Epithelial cell of proximal tubule (primary cell): ENCODE results near the gene PDIK1L. TPM values are rescaled to one million over a fixed set of nuclear protein-coding genes. Genes with fewer than 3 reads are reported as not detected.
"Not testable (repeated sequence)": the region's sequence is repeated elsewhere in the genome, so short reads cannot be mapped to it uniquely, and the experiment has no call there.

ENCODE experiments used
- DNase-seq: peaks from one replicate; pipeline ENCODE4 v3.0.0-alpha.2; 2011; ENCODE audit warnings: low read depth
- H3K4me3 ChIP-seq: 2 replicates; pipeline ENCODE4 v1.5.1; 2011; ENCODE audit warnings: low read depth, mild to moderate bottlenecking, low read length
- total RNA-seq: library from RNA; depleted of rRNA; stranded (reverse); fragments of >200 nt; gene quantifications from 2 replicates; pipeline ENCODE4 v1.2.3, GENCODE V29; 2015
- TF ChIP-seq, protein P1 (sequence below): conservative IDR thresholded peaks from 2 replicates; pipeline ENCODE4 v1.5.1; 2012; ENCODE audit warnings: low read depth, mild to moderate bottlenecking, low read length

PDIK1L gene
- total RNA-seq, 1 donor from 2014 or later, result 12.3 TPM

DNA sequence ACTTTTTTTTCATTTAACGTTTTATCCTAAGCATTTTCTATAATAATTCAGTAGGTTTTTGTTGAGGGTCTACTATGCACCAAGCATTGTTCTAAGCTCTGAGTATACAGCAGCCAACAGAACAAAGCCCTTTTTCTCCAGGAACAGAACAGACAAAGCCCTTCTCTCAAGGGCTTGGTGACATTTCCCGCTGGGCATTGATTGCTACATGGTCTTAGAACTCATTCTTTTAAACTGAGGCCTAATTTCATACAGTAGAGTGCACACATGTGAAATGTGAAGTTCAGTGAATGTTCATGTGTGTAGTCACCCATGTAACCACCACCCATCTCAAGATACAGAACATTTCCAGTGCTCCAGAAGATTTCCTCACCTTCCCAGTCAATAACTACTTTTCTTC is 15.2 kb upstream of the PDIK1L start:
- no peak for DNase-seq
- TF ChIP-seq, protein P1, sequence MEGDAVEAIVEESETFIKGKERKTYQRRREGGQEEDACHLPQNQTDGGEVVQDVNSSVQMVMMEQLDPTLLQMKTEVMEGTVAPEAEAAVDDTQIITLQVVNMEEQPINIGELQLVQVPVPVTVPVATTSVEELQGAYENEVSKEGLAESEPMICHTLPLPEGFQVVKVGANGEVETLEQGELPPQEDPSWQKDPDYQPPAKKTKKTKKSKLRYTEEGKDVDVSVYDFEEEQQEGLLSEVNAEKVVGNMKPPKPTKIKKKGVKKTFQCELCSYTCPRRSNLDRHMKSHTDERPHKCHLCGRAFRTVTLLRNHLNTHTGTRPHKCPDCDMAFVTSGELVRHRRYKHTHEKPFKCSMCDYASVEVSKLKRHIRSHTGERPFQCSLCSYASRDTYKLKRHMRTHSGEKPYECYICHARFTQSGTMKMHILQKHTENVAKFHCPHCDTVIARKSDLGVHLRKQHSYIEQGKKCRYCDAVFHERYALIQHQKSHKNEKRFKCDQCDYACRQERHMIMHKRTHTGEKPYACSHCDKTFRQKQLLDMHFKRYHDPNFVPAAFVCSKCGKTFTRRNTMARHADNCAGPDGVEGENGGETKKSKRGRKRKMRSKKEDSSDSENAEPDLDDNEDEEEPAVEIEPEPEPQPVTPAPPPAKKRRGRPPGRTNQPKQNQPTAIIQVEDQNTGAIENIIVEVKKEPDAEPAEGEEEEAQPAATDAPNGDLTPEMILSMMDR, result no peak
- no peak overlapping the region for H3K4me3 ChIP-seq

DNA sequence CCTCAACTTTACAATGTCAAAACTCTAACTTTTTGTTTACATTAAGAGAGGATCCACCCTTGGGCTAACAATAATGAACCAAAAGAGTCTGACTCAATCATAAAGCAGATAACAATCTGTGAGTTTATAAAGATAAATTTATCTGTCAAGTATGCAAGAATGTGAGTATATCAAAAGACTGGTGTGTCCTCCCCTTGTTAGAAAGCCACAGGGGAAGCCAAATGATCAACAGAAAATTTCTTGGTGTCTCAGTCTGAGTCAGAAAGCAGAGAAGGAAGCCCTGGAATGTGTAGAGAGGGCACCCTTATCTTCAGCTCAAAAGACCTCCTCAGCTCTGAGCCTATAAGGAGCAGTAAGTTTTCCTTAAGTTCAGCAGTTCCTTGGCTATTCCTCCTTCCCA is 13.9 kb upstream of the PDIK1L start:
- DNase-seq, result no peak
- TF ChIP-seq, protein P1, result no peak
- H3K4me3 ChIP-seq, result no peak overlapping the region

DNA sequence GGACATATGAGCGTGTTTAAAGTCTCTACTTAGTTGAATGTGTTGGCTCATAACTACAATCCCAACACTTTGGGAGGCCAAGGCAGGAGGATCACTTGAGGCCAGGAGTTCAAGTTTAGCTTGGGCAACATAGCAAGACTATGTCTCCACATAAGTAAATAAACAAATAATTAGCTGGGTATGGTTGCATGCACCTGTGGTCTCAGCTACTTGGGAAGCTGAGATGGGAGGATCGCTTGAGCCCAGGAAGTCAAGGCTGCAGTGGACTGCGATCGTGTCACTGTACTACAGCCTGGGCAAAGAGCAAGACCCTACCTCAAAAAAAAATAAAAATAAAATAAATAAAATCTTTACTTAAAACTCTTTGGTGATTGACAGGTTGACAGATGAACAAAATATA is 13.0 kb upstream of the PDIK1L start:
- TF ChIP-seq, protein P1, result no peak
- no peak overlapping the region for H3K4me3 ChIP-seq
- no peak for DNase-seq

DNA sequence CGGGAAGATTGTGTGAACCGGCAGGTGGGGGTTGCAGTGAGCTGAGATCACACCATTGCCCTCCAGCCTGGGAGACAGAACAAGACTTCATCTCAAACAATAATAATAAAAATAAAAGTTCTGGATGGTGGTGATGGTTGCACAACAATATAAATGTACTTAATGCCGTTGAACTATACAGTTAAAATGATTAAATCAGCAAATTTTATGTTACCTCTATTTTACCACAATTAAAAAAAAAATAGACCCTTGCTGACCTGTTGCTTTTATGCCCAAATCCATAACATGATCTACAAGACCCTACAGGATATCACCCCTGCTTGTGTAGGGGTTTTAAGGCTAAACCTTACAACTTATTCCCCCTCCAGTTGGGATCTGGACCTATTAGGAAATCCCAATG is 11.8 kb upstream of the PDIK1L start:
- DNase-seq, result no peak

DNA sequence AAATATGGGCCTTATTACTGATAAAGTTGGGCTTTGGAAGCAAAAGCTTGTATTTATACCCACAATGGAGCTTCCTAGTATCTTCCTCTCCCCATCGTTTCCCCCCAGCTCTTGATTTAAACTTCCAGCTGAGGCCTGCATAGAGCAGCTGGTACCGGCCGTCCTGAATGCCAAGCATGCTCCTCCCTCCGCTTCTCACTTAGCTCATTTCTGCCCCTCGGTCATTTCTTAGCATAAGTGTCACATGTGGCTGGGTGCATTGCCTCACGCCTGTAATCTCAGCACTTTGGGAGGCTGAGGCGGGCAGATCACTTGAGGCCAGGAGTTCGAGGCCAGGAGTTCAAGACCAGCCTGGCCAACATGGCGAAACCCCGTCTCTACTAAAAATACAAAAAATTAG is 11.4 kb upstream of the PDIK1L start:
- H3K4me3 ChIP-seq, result not testable (repeated sequence)

More for the DNA sequence above, 11.8 kb upstream of the PDIK1L start:
- no peak overlapping the region for H3K4me3 ChIP-seq
- TF ChIP-seq, protein P1, result no peak

DNA sequence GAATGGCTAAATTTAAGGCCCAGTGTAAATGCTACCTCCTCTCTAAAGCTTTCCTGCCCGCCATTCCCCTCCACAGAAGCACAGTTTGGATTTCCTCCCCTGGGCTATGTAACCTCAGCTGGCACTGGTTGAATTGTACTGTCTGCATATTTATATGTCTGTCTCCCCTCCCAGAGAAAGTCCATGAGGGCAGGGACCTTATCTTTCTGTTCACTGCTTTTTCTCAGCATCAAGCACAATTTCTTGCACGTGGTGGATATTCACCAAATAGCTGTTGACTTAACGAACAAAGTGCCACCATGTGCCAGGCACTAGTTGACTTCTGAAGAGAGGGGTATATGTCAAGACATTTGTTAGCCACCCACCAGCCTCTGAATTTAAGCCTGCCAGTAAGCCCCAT is 9.5 kb upstream of the PDIK1L start:
- TF ChIP-seq, protein P1, result no peak
- DNase-seq, result no peak
- H3K4me3 ChIP-seq, result no peak overlapping the region

More for the DNA sequence above, 11.4 kb upstream of the PDIK1L start:
- not testable (repeated sequence) for DNase-seq

DNA sequence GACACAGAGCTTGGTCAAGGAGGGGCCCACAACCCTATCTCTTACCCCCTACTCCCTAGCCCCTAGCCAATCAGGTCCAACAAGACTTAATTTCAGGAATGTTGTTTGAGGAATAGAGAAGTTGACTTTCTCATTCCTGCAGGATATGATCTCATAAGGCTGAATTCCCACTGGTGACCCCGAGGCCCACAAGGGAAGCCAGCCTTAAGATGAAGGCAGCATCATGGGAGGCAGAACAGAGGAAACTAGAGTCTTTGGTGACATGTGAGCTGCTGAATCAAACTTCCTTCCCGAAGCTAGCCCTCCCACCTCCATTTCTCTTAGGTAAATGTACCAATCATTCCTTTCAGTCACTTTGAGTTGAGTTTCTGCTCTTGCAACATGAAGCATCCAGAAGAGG is 9.1 kb upstream of the PDIK1L start:
- DNase-seq, result no peak
- TF ChIP-seq, protein P1, result no peak
- no peak overlapping the region for H3K4me3 ChIP-seq

DNA sequence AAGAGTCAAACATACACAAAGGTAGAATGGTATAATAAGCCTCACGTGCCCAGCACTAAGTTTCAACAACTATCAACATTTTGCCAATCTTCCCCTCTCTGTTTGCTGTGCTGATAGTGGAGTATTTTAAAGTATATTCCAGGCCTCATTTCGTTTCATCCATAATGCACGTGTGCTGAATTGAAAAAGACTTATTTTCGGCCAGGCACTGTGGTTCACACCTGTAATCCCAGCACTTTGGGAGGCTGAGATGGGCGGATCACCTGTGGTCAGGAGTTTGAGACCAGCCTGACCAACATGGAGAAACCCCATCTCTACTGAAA is 6.4 kb upstream of the PDIK1L start:
- H3K4me3 ChIP-seq, DNase-seq: not testable (repeated sequence)
